Stimulated activated naive B cell treated with anti-CD40 and anti-IgM and Interleukin-4, amounts not matched to agents 10 μg/mL and 1 μg/mL and 100 μg/mL, for 72 hours (primary cell): ENCODE results near the gene LRFN4.
"Not testable (repeated sequence)": the region's sequence is repeated elsewhere in the genome, so short reads cannot be mapped to it uniquely, and the experiment has no call there.

ENCODE experiments used
- ATAC-seq, 2 donors: fragments of 150-1000 bp; cut with Tn5 transposase; replicated peaks; 2 replicates each; pipeline ENCODE4 v1.10.0; 2021; ENCODE audit warnings: moderate library complexity in 1 of 2
- DNase-seq: peaks from one replicate; pipeline ENCODE4 v3.0.0; 2021
- H3K27ac Mint-ChIP-seq: one replicate; pipeline ENCODE4 v1.8.0; 2022; ENCODE audit warnings: mild to moderate bottlenecking, mixed read lengths
- H3K27me3 Mint-ChIP-seq, 2 donors: one replicate each; pipeline ENCODE4 v1.8.0; 2022; ENCODE audit warnings: mixed read lengths in 2 of 2
- H3K36me3 Mint-ChIP-seq, 2 donors: one replicate each; pipeline ENCODE4 v1.8.0; 2022; ENCODE audit warnings: mixed read lengths in 2 of 2, mild to moderate bottlenecking in 1 of 2
- H3K4me1 Mint-ChIP-seq, 2 donors: one replicate each; pipeline ENCODE4 v1.8.0; 2022; ENCODE audit warnings: mixed read lengths in 2 of 2, mild to moderate bottlenecking in 1 of 2
- H3K4me3 Mint-ChIP-seq, 2 donors: one replicate each; pipeline ENCODE4 v1.8.0; 2022; ENCODE audit warnings: mild to moderate bottlenecking in 2 of 2, mixed read lengths in 2 of 2, moderate library complexity in 1 of 2
- H3K9me3 Mint-ChIP-seq, 2 donors: one replicate each; pipeline ENCODE4 v1.8.0; 2022; ENCODE audit warnings: mixed read lengths in 2 of 2, mild to moderate bottlenecking in 1 of 2

Gene LRFN4

DNA sequence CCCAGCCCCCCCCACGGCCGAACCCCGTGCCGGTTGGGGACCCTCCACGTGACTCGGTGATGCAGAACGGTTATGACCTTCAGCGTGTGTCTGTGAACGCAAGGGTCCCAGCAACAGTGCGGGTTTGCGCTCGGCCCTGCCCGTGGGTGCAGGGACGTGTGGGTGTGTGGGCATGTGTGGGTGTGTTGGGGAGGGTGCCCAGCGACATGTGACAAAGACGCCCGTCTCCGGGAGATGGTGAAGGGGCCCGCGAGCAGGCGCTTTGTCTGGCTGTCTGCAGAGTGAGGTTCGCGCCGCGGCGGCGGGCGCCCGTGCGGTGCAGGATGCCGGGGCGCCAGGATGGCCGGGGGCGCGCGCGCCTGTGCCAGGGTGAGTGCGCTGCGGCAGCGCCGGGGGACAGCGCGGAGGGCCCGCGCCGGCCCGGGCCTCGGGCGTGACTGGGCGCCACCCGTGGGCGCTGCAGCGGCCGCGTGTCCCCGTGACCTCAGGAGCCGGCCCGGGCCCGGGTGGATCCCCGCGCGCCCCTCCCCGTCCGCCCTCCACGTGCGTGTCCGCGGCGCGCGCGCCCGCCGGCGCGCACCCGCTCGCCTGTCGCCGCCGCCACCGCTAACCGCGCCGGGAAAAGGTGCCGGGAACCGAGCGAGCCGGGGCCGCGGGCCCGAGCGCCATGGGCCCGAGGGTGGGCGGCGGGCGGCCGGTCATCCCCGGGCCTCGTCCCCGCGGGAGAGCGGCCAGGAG lies at the start of gene LRFN4:
Gene LRFN4, plus strand, starts transcription at position 569 of the 738 bp plus-strand sequence. CDS start 681 bp downstream, outside the sequence.
- DNase-seq, result no peak
- Mint-ChIP-seq H3K27ac (peak within 1 kb of the TSS; percentile 93), H3K4me3 (peak within 1 kb of the TSS; percentile 92 to 96), H3K4me1 (peaks cover 15 to 28% of the 10 kb centered on the region in 2 donors), H3K27me3 (no peaks in the 10 kb centered on the region), H3K36me3 (peaks cover 3 to 4% of the 10 kb centered on the region in 2 donors), H3K9me3 (no peaks in the 10 kb centered on the region)
- ATAC-seq, result peak; percentile 60 to 63

DNA sequence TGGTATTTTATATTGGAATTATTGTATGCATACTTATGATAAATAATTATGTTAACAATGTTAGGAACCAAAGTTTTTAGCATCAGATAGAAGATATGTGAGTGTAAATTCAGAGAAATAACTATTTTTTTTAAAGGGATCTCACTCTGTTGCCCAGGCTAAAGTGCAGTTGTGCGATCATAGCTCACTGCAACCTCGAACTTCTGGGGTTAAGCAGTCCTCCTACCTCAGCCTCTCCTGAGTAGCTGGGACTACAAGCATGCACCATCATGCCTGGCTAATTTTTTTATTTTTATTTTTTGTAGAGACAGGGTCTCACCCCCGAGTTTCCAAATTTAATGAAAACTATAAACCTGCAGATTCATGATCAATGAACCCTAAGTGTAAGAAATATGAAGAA lies 47.3 kb upstream of the LRFN4 start:
- H3K4me1 Mint-ChIP-seq, result peaks cover 2 to 9% of the 10 kb centered on the region in 2 donors
- peaks cover 18 to 48% of the 10 kb centered on the region in 2 donors for H3K36me3 Mint-ChIP-seq
- DNase-seq (no peak), ATAC-seq (no peak)
- no peak overlapping the region for H3K27ac Mint-ChIP-seq
- H3K4me3 Mint-ChIP-seq, result no peak overlapping the region
- H3K9me3 Mint-ChIP-seq, result no peaks in the 10 kb centered on the region
- no peaks in the 10 kb centered on the region for H3K27me3 Mint-ChIP-seq

- Mint-ChIP-seq H3K4me3 (no peak overlapping the region), H3K27ac (no peak overlapping the region), H3K4me1 (peaks cover 2 to 9% of the 10 kb centered on the region in 2 donors), H3K27me3 (no peaks in the 10 kb centered on the region), H3K9me3 (no peaks in the 10 kb centered on the region), H3K36me3 (peaks cover 16 to 51% of the 10 kb centered on the region in 2 donors)
- ATAC-seq (no peak), DNase-seq (no peak)
These were observed 46.2 kb upstream of the LRFN4 start for GRCh38 chr11:66810576-66811185.

DNA sequence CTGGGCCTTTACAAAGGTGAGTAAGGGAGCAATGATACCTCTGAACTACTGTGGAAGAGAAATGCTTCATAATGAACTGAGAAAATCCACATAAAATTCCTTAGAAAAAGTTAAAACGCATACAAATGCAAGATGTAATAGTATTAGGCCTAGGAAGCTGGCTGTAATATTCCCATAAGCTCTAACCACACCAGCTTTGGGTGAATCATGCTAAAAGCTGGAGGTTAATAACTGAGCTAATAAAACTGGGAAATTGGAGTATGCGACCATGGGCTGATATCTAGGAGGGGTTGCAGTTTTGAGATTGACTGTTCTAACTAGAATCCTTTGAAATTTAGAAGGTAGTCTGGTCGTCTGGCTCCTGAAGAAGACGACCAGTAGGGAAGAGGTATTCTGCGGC lies 42.2 kb upstream of the LRFN4 start:
- Mint-ChIP-seq H3K27ac (no peak overlapping the region), H3K4me3 (no peak overlapping the region), H3K9me3 (no peaks in the 10 kb centered on the region), H3K27me3 (no peaks in the 10 kb centered on the region), H3K4me1 (no peaks in the 10 kb centered on the region), H3K36me3 (peaks cover 10 to 32% of the 10 kb centered on the region in 2 donors)
- DNase-seq (no peak), ATAC-seq (no peak)

DNA sequence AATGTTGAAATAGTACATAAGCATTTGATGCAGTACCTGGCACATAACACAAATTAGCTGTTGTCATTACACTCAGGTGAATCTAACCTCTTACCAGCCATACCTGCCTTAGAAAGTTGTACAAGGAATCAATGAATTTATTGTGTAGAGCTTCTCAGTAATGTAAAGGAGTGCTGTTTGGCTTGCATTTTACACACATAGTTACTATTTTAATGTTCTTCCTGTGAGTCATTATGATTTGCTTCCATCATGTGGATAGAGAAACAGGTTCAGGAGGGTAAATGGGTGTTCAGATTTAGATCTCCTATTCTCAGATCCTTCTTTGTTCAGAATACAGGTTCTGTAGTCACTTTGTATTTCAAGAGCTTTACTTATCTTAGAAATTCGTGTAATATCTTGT lies 41.2 kb upstream of the LRFN4 start:
- Mint-ChIP-seq H3K9me3 (no peaks in the 10 kb centered on the region), H3K36me3 (peaks cover 8 to 26% of the 10 kb centered on the region in 2 donors), H3K27ac (no peak overlapping the region), H3K4me1 (no peaks in the 10 kb centered on the region), H3K4me3 (no peak overlapping the region), H3K27me3 (no peaks in the 10 kb centered on the region)
- DNase-seq (no peak), ATAC-seq (no peak)

- DNase-seq, result no peak
- Mint-ChIP-seq H3K4me1 (no peaks in the 10 kb centered on the region), H3K27me3 (no peaks in the 10 kb centered on the region), H3K9me3 (no peaks in the 10 kb centered on the region), H3K27ac (no peak overlapping the region), H3K36me3 (peaks cover 6 to 17% of the 10 kb centered on the region in 2 donors), H3K4me3 (no peak overlapping the region)
- no peak for ATAC-seq
These were observed 38.5 kb upstream of the LRFN4 start for GRCh38 chr11:66818231-66818955.

DNA sequence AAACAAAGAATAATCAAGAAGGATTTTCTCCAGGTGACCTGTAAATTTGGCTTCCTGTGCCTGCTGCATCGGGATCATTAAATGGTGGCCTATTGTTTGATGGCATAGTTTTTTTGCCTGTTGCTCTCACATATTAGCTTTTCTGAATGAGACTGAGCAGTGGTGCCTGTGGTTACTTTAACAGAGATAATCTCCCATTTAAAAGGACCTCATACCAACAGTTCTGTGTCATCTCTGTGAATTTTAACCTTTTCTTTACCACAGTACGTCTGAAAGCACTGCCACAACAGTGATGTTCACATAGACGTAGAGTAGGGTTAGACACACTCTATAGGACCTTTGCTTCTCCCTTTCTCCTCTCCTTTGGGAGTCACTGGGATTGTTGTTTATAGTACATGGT lies 36.5 kb upstream of the LRFN4 start:
- peaks cover 2 to 15% of the 10 kb centered on the region in 2 donors for H3K36me3 Mint-ChIP-seq
- H3K9me3 Mint-ChIP-seq, result no peaks in the 10 kb centered on the region
- H3K4me3 Mint-ChIP-seq, result no peak overlapping the region
- H3K27me3 Mint-ChIP-seq, result no peaks in the 10 kb centered on the region
- DNase-seq (no peak), ATAC-seq (no peak)
- no peak overlapping the region for H3K27ac Mint-ChIP-seq
- no peaks in the 10 kb centered on the region for H3K4me1 Mint-ChIP-seq

- Mint-ChIP-seq H3K4me3 (no peak overlapping the region), H3K4me1 (no peaks in the 10 kb centered on the region), H3K9me3 (no peaks in the 10 kb centered on the region), H3K27ac (no peak overlapping the region), H3K36me3 (peaks cover 2 to 11% of the 10 kb centered on the region in 2 donors), H3K27me3 (no peaks in the 10 kb centered on the region)
- no peak for ATAC-seq
- DNase-seq, result no peak
These were observed 36.0 kb upstream of the LRFN4 start for GRCh38 chr11:66820901-66821300.

- ATAC-seq (no peak), DNase-seq (no peak)
- Mint-ChIP-seq H3K9me3 (no peaks in the 10 kb centered on the region), H3K4me1 (peaks cover 0 to 6% of the 10 kb centered on the region in 2 donors), H3K27ac (no peak overlapping the region), H3K36me3 (peaks cover 5 to 6% of the 10 kb centered on the region in 2 donors), H3K27me3 (no peaks in the 10 kb centered on the region), H3K4me3 (no peak overlapping the region)
These were observed 33.2 kb upstream of the LRFN4 start for GRCh38 chr11:66823700-66824099.

- ATAC-seq, H3K27me3 Mint-ChIP-seq, H3K4me1 Mint-ChIP-seq, H3K4me3 Mint-ChIP-seq, H3K27ac Mint-ChIP-seq, H3K36me3 Mint-ChIP-seq, DNase-seq, H3K9me3 Mint-ChIP-seq: not testable (repeated sequence)
These were observed 32.3 kb upstream of the LRFN4 start for GRCh38 chr11:66824573-66824972.

- no peaks in the 10 kb centered on the region for H3K27me3 Mint-ChIP-seq
- ATAC-seq, result peak in 1 of 2 donors; percentile 14
- peaks cover 9 to 28% of the 10 kb centered on the region in 2 donors for H3K4me1 Mint-ChIP-seq
- H3K36me3 Mint-ChIP-seq, result peaks cover 6 to 10% of the 10 kb centered on the region in 2 donors
- no peak for DNase-seq
- H3K9me3 Mint-ChIP-seq, result no peaks in the 10 kb centered on the region
- peak overlapping the region; percentile 83 for H3K27ac Mint-ChIP-seq
- H3K4me3 Mint-ChIP-seq, result peak overlapping the region in 1 of 2 donors; percentile 29
These were observed 22.4 kb upstream of the LRFN4 start for GRCh38 chr11:66834539-66834845.

DNA sequence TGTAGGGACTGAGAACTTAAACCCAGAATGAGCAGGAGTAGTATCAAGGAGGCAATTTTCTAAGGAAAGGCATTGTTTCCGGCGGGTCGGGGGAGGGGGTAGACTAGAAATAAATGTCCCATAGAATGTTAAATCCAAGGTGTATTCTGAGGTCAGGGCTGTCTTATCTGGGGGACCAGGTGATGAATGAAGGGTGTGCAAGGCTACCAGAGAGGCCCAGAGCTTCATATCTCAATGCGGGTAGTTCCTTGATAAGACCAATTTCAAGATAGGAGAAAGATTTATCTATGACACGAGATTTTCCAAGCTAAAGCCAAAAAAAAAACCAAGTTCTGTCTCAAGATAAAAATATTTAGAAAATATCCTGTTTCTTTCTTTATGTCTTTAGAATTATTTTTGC lies 21.9 kb upstream of the LRFN4 start:
- H3K27ac Mint-ChIP-seq, result peak overlapping the region; percentile 83
- no peak for DNase-seq
- no peaks in the 10 kb centered on the region for H3K9me3 Mint-ChIP-seq
- H3K4me1 Mint-ChIP-seq, result peaks cover 11 to 30% of the 10 kb centered on the region in 2 donors
- H3K27me3 Mint-ChIP-seq, result no peaks in the 10 kb centered on the region
- peaks cover 6 to 10% of the 10 kb centered on the region in 2 donors for H3K36me3 Mint-ChIP-seq
- no peak overlapping the region for H3K4me3 Mint-ChIP-seq
- no peak for ATAC-seq

- Mint-ChIP-seq H3K36me3 (peaks cover 13 to 19% of the 10 kb centered on the region in 2 donors), H3K4me1 (peaks cover 20 to 40% of the 10 kb centered on the region in 2 donors), H3K9me3 (no peaks in the 10 kb centered on the region), H3K27me3 (no peaks in the 10 kb centered on the region), H3K27ac (no peak overlapping the region), H3K4me3 (no peak overlapping the region)
- ATAC-seq (no peak), DNase-seq (no peak)
These were observed 21.0 kb upstream of the LRFN4 start for GRCh38 chr11:66835768-66836405.

- ATAC-seq (no peak), DNase-seq (no peak)
- Mint-ChIP-seq H3K27me3 (no peaks in the 10 kb centered on the region), H3K27ac (peak overlapping the region; percentile 68), H3K36me3 (peaks cover 25 to 30% of the 10 kb centered on the region in 2 donors), H3K4me3 (peak overlapping the region; percentile 34 to 37), H3K4me1 (peaks cover 38 to 53% of the 10 kb centered on the region in 2 donors), H3K9me3 (no peaks in the 10 kb centered on the region)
These were observed 16.4 kb upstream of the LRFN4 start for GRCh38 chr11:66840317-66841091.
